ENCODE results near the gene TRMT61A. TPM values are rescaled to one million over a fixed set of nuclear protein-coding genes. Genes with fewer than 3 reads are reported as not detected.

TRMT61A gene
- polyA plus RNA-seq, 1 donor = 5.6 TPM

- no peak for DNase-seq
These were observed 6.3 kb downstream of the TRMT61A start for GRCh38 chr14:103535081-103535890.

DNA sequence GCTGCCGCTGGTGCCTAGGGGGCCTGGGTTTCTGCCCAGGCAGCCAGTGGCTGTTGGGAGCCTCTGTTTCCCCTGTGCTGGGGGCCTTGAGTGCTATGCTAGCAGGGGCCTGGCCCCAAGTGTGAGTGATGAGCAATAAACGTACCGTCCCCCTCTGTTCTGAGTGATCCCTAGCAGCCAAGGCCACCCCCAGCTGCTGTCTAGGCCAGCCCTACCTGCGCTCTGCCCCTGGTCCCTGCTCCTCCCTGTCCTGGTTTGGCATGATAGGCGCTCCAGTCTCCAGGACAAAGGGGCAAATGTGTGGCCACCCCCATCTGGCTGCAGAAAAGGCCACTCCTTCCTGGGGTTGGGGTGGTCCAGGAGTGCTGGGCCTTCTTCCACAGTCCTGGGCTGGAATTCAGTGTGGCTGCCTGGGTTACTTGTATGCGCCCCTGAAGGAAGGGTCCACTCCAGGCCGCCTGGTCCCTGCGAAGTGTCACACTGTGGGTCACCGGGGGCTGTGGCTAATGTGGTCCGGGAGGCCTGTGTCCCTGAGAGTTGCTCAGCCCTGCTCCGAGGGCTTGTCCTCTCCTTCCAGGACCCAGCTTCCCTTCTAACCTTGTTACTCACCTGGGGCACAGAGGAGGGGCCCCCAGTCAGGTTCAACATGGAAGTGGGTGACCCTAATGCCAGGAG is 7.0 kb downstream of the TRMT61A start:
- no peak for DNase-seq

GRCh38 chr14:103536693-103537092 is 7.7 kb downstream of the TRMT61A start:
- no peak for DNase-seq

GRCh38 chr14:103537175-103537990 is 8.4 kb downstream of the TRMT61A start:
- DNase-seq = no peak

GRCh38 chr14:103538291-103539055 is 9.5 kb downstream of the TRMT61A start:
- DNase-seq = no peak

DNA sequence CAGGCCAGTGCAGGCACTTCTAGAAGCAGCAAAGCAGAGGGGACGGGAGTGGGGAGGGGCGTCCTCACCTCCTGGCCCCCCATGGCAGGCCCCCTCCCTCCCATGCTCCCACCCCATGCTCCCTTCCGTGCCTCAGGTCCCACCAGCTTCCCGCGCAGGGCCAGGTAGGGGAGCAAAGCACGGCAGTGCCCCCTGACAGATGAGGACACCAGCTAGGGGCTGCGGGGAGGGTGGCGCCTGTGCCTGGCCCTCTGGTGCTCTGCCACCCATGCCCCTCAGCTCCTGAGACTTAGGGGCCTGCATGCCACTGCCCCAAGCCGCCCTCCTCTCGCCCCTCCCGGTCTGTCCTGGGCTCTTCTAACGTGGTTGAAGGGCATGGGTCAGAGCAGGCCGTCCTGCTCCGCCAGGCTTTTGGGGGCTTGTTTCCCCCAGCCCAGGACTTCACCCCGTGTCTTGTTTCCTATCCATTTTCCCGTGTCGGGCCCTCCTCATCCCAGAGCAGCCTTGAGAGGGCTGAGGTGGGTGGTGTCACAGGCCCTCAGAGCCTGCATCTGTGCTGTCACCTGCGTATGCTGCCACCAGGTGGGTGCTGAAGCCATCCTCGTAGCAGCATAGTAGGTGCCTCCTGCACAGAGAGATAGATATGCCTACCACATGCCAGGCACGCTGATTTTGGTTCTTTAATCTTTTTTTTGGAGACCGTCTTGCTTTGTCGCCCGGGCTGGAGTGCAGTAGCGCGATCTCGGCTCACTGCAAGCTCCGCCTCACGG is 10.2 kb downstream of the TRMT61A start:
- no peak for DNase-seq

- DNase-seq = no peak
These were observed 12.1 kb downstream of the TRMT61A start for GRCh38 chr14:103540821-103541708.

GRCh38 chr14:103541709-103542604 is 13.0 kb downstream of the TRMT61A start:
- DNase-seq = no peak

GRCh38 chr14:103542605-103543088 is 13.7 kb downstream of the TRMT61A start:
- no peak for DNase-seq

DNA sequence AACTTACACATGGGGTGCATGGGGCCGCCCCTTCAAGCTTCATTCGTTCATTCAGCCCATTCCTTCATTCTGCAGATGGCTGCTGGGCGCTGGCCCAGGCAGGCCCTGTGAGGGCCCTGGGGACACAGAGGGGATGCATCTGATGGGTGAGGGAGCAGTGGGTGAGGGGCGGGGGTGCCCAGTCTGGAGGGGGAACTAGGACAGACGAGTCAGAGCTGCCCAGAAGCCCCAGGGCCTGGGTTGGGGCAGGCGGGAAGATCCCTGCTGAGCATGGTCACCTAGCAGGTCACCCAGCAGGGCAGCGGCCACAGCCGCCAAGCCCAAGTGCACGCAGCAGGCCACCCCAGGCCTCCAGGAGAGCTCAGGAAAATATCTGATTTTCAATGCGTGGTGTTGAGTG is 14.1 kb downstream of the TRMT61A start:
- no peak for DNase-seq

DNA sequence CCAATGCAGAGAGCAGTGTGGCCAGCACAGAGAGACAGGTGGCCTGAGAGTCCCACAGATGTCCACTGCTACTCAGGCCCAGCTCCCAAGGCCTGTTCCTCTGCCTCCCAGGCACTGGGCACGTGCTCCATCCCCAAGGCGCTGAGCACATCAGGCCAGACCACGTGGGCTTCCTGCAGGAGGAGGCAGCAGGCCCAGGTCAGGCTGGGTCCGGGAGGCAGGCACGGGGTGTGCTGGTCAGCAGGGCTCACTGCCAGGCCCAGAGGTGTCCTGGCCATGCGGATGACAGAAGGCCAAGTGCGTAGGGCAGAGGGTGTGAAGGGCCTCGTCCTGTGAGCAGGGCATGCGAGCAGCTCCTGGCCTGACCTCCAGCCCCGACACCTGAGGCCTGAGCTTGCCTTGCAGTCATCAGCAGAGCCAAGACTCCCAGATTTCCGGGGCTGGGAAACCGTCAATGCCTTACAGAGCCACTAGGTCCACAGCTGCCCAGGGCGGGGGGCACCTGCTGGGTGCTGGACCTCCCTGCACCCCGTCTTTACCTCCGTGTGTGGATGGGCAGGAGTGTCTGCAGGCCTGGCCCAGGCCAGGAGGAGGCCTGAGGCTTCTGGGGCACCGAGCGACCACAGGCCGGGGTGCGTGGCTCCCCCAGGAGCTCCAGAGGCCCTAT is 14.9 kb downstream of the TRMT61A start:
- DNase-seq = no peak

DNA sequence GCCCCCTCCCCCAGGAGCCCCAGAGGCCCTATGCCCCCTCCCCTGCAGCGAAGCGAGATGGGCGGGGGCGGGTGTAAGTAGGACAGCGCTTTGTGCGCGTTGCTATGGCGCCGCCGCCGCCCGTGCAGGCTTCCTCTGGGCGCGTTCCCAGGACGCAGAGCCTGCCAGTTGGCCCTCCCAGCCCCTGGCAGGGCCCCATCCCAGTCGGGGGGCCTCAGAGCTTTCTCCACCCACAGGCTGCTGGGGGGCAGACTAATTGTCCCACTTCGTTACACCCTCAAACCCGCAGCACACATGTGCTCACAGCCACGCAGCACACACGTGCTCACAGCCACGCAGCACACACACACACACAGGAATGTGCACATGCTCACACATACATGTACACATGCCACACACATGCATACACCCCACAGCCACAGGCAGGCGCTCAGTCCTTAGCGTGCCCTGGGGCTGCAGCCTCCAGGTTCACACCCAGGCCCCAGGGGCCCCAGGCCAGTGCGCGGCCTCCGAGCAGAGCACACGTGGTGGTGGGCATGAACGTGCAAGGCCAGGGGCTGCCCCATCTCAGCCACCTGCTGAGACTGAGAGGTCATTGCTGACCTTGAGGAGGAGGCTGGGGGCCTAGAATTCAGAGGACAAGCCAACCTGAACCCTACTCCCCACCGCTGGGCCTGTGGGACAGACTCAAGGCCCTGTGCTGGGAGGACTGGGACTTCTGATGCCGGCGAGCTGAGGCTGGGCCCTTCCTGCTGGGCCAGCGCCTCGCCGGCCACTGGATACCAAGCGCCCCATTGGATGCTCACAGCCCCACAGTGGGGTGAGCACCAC is 15.6 kb downstream of the TRMT61A start:
- DNase-seq = no peak

GRCh38 chr14:103545219-103545914 is 16.4 kb downstream of the TRMT61A start:
- DNase-seq = no peak

- DNase-seq = no peak
These were observed 17.1 kb downstream of the TRMT61A start for GRCh38 chr14:103545915-103546651.

GRCh38 chr14:103546652-103547454 is 17.9 kb downstream of the TRMT61A start:
- no peak for DNase-seq

Data from left kidney (tissue), 2 donors.